ENCODE results near the gene SYCE3.
A peak's percentile ranks its signal among the peaks of the same experiment; 100 is the strongest.
"Not testable (repeated sequence)": the region's sequence is repeated elsewhere in the genome, so short reads cannot be mapped to it uniquely, and the experiment has no call there.

SYCE3 gene

GRCh38 chr22:50520184-50520583, 42.5 kb downstream of the SYCE3 start:
- DNase-seq (ENCODE audit: low spot score): not testable (repeated sequence)

- DNase-seq (ENCODE audit: low spot score): no peak
Measured at GRCh38 chr22:50519151-50519550, 43.6 kb downstream of the SYCE3 start.

- no peak for DNase-seq (ENCODE audit: low spot score)
Measured at GRCh38 chr22:50518606-50519005, 44.1 kb downstream of the SYCE3 start.

- DNase-seq (ENCODE audit: low spot score): no peak
Measured at GRCh38 chr22:50517495-50518260, 45.0 kb downstream of the SYCE3 start.

GRCh38 chr22:50516891-50517290, 45.8 kb downstream of the SYCE3 start:
- DNase-seq (ENCODE audit: low spot score): no peak

GRCh38 chr22:50516068-50516467, 46.7 kb downstream of the SYCE3 start:
- DNase-seq (ENCODE audit: low spot score): no peak

- no peak for DNase-seq (ENCODE audit: low spot score)
Measured at GRCh38 chr22:50513175-50513574, 49.5 kb downstream of the SYCE3 start.

GRCh38 chr22:50508897-50509296, 53.8 kb downstream of the SYCE3 start:
- no peak for DNase-seq (ENCODE audit: low spot score)

GRCh38 chr22:50507991-50508884, 54.5 kb downstream of the SYCE3 start, which contains the start of gene NCAPH2:
TSS of gene NCAPH2 (plus strand) at chr22:50508224. CDS start at chr22:50508338, 114 bp downstream.
- peak; percentile 98 for DNase-seq (ENCODE audit: low spot score)

- DNase-seq (ENCODE audit: low spot score): no peak
Measured at GRCh38 chr22:50507421-50507990, 55.2 kb downstream of the SYCE3 start, which contains the start of gene LMF2. TSS of gene LMF2 (minus strand) at chr22:50507702. CDS start at chr22:50507675, 27 bp downstream.

- no peak for DNase-seq (ENCODE audit: low spot score)
Measured at GRCh38 chr22:50506611-50507420, 55.9 kb downstream of the SYCE3 start.

GRCh38 chr22:50505776-50506610, 56.7 kb downstream of the SYCE3 start:
- DNase-seq (ENCODE audit: low spot score): no peak

- DNase-seq (ENCODE audit: low spot score): no peak
Measured at GRCh38 chr22:50505276-50505775, 57.4 kb downstream of the SYCE3 start.

- DNase-seq (ENCODE audit: low spot score): no peak
Measured at GRCh38 chr22:50504369-50505211, 58.1 kb downstream of the SYCE3 start.

GRCh38 chr22:50503475-50504145, 59.1 kb downstream of the SYCE3 start:
- DNase-seq (ENCODE audit: low spot score): no peak

- no peak for DNase-seq (ENCODE audit: low spot score)
Measured at GRCh38 chr22:50502628-50503474, 59.9 kb downstream of the SYCE3 start.

- no peak for DNase-seq (ENCODE audit: low spot score)
Measured at GRCh38 chr22:50502096-50502495, 60.6 kb downstream of the SYCE3 start.

Measured in hematopoietic multipotent progenitor cell treated with erythropoietin and hydrocortisone succinate and interleukin-3 and kit ligand, for 17 days (in vitro differentiated cells).